ENCODE results near the gene FAM13C. TPM values are rescaled to one million over a fixed set of nuclear protein-coding genes. Genes with fewer than 3 reads are reported as not detected.
A peak's percentile ranks its signal among the peaks of the same experiment; 100 is the strongest.

FAM13C gene
- total RNA-seq, 1 experiment from 2014 or later = not detected

DNA sequence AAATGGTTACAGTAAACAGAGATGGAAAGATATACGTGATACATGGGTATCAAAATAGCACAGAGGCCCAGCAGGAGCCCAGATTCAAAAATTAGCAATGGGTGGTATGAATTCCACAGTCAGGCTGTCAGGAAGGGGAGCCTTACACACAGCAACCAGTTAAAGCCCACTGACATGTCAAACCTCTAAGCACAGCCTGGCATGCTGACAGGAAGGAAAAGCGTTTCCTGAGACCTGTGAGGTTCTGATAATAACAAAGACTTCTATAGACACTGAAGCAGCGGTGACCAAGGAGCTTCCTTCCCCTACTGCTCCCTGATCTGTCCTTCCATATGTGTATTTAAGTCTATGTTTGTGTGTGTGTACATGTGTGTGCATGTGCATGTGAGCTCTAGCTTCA, 96.0 kb downstream of the FAM13C start:
- H3K4me3 Mint-ChIP-seq (ENCODE audit: unreplicated experiment) = no peak overlapping the region
- ChIA-PET CTCF (no interaction called here), POLR2A (no interaction called here)
- TF ChIP-seq CTCF (IDR thresholded peaks at IDR 0.05; ENCODE audit: unreplicated experiment) = no peak
- peaks cover 48% of the 10 kb centered on the region for H3K27me3 Mint-ChIP-seq (ENCODE audit: insufficient read depth, unreplicated experiment)
- H3K9me3 Mint-ChIP-seq (ENCODE audit: unreplicated experiment) = no peaks in the 10 kb centered on the region
- intact Hi-C loops (cut with micrococcal nuclease) = no loop called here
- no peaks in the 10 kb centered on the region for H3K36me3 Mint-ChIP-seq (ENCODE audit: insufficient read depth, unreplicated experiment)
- no peak for DNase-seq (ENCODE audit: unreplicated experiment)
- no peak overlapping the region for H3K27ac Mint-ChIP-seq (ENCODE audit: low read depth, unreplicated experiment)
- H3K4me1 Mint-ChIP-seq (ENCODE audit: insufficient read depth, unreplicated experiment) = no peaks in the 10 kb centered on the region
- no TSS peak for BruUV-seq (replicated peaks)

- Mint-ChIP-seq H3K27me3 (ENCODE audit: insufficient read depth, unreplicated experiment) (peaks cover 49% of the 10 kb centered on the region), H3K4me3 (ENCODE audit: unreplicated experiment) (no peak overlapping the region), H3K9me3 (ENCODE audit: unreplicated experiment) (no peaks in the 10 kb centered on the region), H3K27ac (ENCODE audit: low read depth, unreplicated experiment) (no peak overlapping the region), H3K4me1 (ENCODE audit: insufficient read depth, unreplicated experiment) (no peaks in the 10 kb centered on the region), H3K36me3 (ENCODE audit: insufficient read depth, unreplicated experiment) (no peaks in the 10 kb centered on the region)
- no TSS peak for BruUV-seq (replicated peaks)
- peak; percentile 6 for DNase-seq (ENCODE audit: unreplicated experiment)
- no peak for TF ChIP-seq CTCF (IDR thresholded peaks at IDR 0.05; ENCODE audit: unreplicated experiment)
- ChIA-PET POLR2A (no interaction called here), CTCF (interaction anchor here (0.5 to 1.4 kb wide), 2 partner anchors 218 to 358 kb away, joined by 3 to 4 read pairs; no protein-coding TSS in a partner anchor)
- intact Hi-C loops (cut with micrococcal nuclease) = no loop called here
Observed at GRCh38 chr10:59265141-59265540, 97.2 kb downstream of the FAM13C start.

GRCh38 chr10:59258890-59259289, 103.5 kb downstream of the FAM13C start:
- no peaks in the 10 kb centered on the region for H3K36me3 Mint-ChIP-seq (ENCODE audit: insufficient read depth, unreplicated experiment)
- BruUV-seq (replicated peaks) = no TSS peak

GRCh38 chr10:59257224-59257623, 105.1 kb downstream of the FAM13C start:
- no peak for TF ChIP-seq CTCF (IDR thresholded peaks at IDR 0.05; ENCODE audit: unreplicated experiment)
- intact Hi-C loops (cut with micrococcal nuclease) = no loop called here
- DNase-seq (ENCODE audit: unreplicated experiment) = no peak
- no TSS peak for BruUV-seq (replicated peaks)
- Mint-ChIP-seq H3K4me1 (ENCODE audit: insufficient read depth, unreplicated experiment) (no peaks in the 10 kb centered on the region), H3K27ac (ENCODE audit: low read depth, unreplicated experiment) (no peak overlapping the region), H3K36me3 (ENCODE audit: insufficient read depth, unreplicated experiment) (no peaks in the 10 kb centered on the region), H3K4me3 (ENCODE audit: unreplicated experiment) (no peak overlapping the region), H3K27me3 (ENCODE audit: insufficient read depth, unreplicated experiment) (peaks cover 54% of the 10 kb centered on the region), H3K9me3 (ENCODE audit: unreplicated experiment) (no peaks in the 10 kb centered on the region)
- POLR2A ChIA-PET = no interaction called here
- CTCF ChIA-PET = no interaction called here

More at GRCh38 chr10:59258890-59259289, 103.5 kb downstream of the FAM13C start:
- DNase-seq (ENCODE audit: unreplicated experiment) = no peak
- ChIA-PET CTCF (interaction anchor here (0.6 to 0.9 kb wide), 2 partner anchors 321 to 481 kb away, joined by 3 read pairs; no protein-coding TSS in a partner anchor), POLR2A (no interaction called here)
- no peaks in the 10 kb centered on the region for H3K4me1 Mint-ChIP-seq (ENCODE audit: insufficient read depth, unreplicated experiment)
- H3K9me3 Mint-ChIP-seq (ENCODE audit: unreplicated experiment) = no peaks in the 10 kb centered on the region
- TF ChIP-seq CTCF (IDR thresholded peaks at IDR 0.05; ENCODE audit: unreplicated experiment) = no peak
- no peak overlapping the region for H3K4me3 Mint-ChIP-seq (ENCODE audit: unreplicated experiment)
- intact Hi-C loops (cut with micrococcal nuclease) = no loop called here
- H3K27ac Mint-ChIP-seq (ENCODE audit: low read depth, unreplicated experiment) = no peak overlapping the region
- peaks cover 65% of the 10 kb centered on the region for H3K27me3 Mint-ChIP-seq (ENCODE audit: insufficient read depth, unreplicated experiment)
